ENCODE data around the gene SLC17A8.

SLC17A8 gene

GRCh38 chr12:100345020-100345767 lies 11.7 kb upstream of the SLC17A8 start:
- Histone ChIP-seq H3K4me1 (no peaks in the 10 kb centered on the region), H3K27me3 (no peaks in the 10 kb centered on the region), H3K9me3 (no peaks in the 10 kb centered on the region), H3K27ac (no peak overlapping the region), H3K36me3 (peaks cover 0 to 11% (median 9%) of the 10 kb centered on the region in 3 donors), H3K4me3 (no peak overlapping the region)
- intact Hi-C loops (cut with DNase I; ENCODE audit: low total_unique reads) = no loop called here
- no peak for DNase-seq
- TF ChIP-seq CTCF (IDR thresholded peaks at IDR 0.05) = no peak

GRCh38 chr12:100346660-100347059 lies 10.2 kb upstream of the SLC17A8 start:
- no peak for DNase-seq
- no peak overlapping the region for H3K4me3 ChIP-seq
- intact Hi-C loops (cut with DNase I; ENCODE audit: low total_unique reads) = no loop called here
- H3K27me3 ChIP-seq = no peaks in the 10 kb centered on the region
- H3K4me1 ChIP-seq = no peaks in the 10 kb centered on the region
- no peak overlapping the region for H3K27ac ChIP-seq
- TF ChIP-seq CTCF (IDR thresholded peaks at IDR 0.05) = no peak
- H3K9me3 ChIP-seq = no peaks in the 10 kb centered on the region
- H3K36me3 ChIP-seq = peaks cover 0 to 9% (median 8%) of the 10 kb centered on the region in 3 donors

GRCh38 chr12:100348657-100349454 lies 8.0 kb upstream of the SLC17A8 start:
- no peak overlapping the region for H3K4me3 ChIP-seq
- no peak overlapping the region for H3K27ac ChIP-seq
- no peak for TF ChIP-seq CTCF (IDR thresholded peaks at IDR 0.05)
- H3K36me3 ChIP-seq = no peaks in the 10 kb centered on the region
- DNase-seq = no peak
- intact Hi-C loops (cut with DNase I; ENCODE audit: low total_unique reads) = no loop called here
- peaks cover 0 to 2% of the 10 kb centered on the region in 2 donors for H3K27me3 ChIP-seq
- no peaks in the 10 kb centered on the region for H3K9me3 ChIP-seq
- no peaks in the 10 kb centered on the region for H3K4me1 ChIP-seq

- Histone ChIP-seq H3K27ac (no peak overlapping the region), H3K4me3 (no peak overlapping the region), H3K4me1 (no peaks in the 10 kb centered on the region), H3K27me3 (peaks cover 0 to 15% of the 10 kb centered on the region in 2 donors), H3K9me3 (no peaks in the 10 kb centered on the region), H3K36me3 (no peaks in the 10 kb centered on the region)
- intact Hi-C loops (cut with DNase I; ENCODE audit: low total_unique reads) = no loop called here
- no peak for DNase-seq
- TF ChIP-seq CTCF (IDR thresholded peaks at IDR 0.05) = no peak
Observed at GRCh38 chr12:100359248-100359647, 2.4 kb downstream of the SLC17A8 start.

- Histone ChIP-seq H3K27me3 (peaks cover 0 to 15% of the 10 kb centered on the region in 2 donors), H3K9me3 (no peaks in the 10 kb centered on the region), H3K36me3 (no peaks in the 10 kb centered on the region), H3K4me3 (no peak overlapping the region), H3K27ac (no peak overlapping the region), H3K4me1 (no peaks in the 10 kb centered on the region)
- intact Hi-C loops (cut with DNase I; ENCODE audit: low total_unique reads) = no loop called here
- TF ChIP-seq CTCF (IDR thresholded peaks at IDR 0.05) = no peak
- DNase-seq = no peak
Observed at GRCh38 chr12:100359822-100360221, 2.9 kb downstream of the SLC17A8 start.
